C1 segment of cervical spinal cord (tissue), 14 donors: Measurements from ENCODE around the gene RGS9.
A peak's percentile ranks its signal among the peaks of the same experiment; 100 is the strongest.

ENCODE experiments used
- DNase-seq, 14 donors: peaks; one replicate each; lab custom pipeline; 2025; lab: John Stamatoyannopoulos, UW

The RGS9 gene

DNA sequence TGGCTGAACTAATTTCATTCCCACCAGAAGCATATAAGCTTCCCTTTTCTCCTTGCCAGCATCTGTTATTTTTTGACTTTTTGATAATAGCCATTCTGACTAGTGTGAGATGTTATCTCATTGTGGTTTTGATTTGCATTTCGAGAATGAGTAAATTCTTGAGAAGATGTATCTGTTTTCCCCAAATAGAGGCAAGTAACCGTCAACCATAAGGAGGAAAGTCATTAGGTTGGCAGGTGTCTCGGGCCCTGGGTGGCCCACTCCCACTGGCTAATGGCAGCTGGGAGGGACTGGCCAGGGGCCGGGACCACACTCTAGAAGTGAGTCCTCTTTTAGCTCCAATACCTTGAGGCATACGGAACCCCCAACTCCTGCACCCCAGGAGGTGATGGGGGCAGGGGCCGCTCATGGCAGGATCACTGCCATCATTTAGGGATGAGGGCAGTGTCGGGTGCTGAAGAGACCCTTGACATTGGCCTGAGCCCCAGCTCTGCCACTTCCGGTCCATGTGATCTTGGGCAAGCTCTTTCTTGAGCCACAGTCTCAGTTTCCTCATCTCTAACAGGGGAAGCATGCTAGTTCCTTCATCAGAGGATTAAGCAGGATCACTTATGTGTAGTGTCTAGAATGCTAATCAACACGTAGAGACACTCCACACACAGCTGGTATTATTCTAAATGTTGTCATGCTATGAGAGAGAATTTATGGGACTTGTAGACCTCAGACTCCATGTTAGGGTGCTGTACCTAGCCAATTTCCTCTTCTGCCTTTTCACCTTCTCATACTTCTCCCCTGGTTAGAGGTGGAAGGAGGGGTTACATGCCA is 44.3 kb downstream of the RGS9 start:
- no peak for DNase-seq

DNA sequence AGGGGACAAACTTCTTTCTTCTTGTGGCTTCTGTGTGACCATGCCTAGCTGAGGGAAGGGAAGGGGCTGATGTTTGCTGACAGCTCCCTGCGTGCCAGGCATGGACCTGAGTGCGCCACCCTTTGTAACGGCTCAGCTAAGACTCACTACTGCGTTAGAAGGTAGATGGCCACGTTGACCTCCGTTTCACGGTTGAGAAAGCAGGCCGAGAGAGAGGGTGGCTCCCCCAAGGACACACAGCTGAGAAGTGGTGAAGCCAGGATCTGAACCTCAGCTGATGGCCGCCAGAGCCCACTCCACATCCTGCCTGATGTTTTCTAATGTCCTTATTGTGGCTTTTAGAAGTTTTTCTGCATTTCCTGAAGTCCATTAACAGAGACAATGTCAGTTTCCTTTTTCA is 45.1 kb downstream of the RGS9 start:
- DNase-seq = no peak

DNA sequence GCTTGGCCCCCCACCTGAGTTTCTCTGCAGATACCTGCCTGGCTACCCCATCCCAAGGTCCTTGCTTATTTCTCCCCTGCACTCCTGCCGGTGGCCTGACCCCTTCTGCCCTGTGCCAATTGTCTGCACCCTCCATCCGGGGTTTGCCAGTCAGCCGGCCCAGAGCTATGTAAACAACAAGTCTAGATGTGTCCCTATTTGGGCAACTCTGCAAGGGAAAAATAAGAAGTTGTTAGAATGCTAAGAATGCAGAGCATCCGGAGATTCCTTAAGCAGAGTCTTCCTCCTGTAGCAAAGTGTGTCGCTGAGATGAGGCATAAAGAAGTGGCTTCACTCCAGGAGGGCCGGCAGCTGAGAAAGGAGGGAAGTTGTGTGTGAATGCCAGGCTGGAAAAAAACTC is 46.6 kb downstream of the RGS9 start:
- no peak for DNase-seq

DNA sequence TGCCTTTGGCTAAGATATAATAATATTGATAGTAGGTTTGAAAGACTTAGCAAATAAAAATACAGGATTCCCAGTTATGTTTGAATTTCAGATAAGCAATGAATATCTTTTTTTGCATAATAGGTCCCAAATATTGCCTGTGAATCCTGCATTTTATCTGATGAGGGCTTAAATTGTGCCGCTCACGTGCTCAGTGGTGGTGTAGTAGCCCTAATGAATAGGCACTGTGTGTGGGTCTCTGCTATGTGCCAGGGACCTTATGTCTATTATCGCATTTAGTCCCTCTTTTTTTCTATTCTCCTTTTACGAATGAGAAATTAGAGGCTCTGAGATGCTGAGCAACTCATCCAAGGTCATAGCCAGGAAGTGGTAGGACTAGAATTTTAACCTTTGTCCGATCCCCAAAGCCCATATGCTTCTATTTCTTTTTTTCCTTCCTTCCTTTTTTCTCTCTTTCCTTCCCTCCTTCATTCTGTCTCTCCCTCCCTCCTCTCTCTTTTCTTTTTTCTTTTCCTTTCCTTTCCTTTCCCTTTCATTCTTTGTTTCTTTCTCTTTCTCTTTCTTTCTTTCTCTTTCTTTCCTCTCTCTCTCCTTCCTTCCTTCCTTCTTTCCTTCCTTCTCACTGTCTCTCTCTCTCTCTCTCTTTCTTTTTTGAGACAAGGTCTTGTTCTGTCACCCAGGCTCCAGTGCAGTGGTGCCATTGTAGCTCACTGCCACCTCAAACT is 47.2 kb downstream of the RGS9 start:
- no peak for DNase-seq

DNA sequence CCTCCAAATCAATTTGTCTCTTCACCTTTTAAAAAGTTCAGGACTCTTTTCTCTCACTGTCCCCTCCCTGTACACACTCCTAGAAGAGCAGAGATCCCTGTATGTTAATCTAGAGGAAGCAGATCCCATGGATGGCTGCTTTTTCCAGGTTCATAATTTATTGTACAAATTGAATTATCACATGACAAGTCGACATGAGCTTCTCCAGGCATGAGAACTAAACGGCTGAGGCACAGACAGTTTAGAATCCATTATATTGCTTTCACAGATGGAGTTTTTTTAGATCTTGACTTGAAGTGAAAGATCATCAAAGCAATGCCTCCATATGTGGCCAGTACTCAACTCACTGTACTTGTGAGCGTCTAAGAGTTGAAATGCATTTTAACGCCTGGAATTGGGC is 47.9 kb downstream of the RGS9 start:
- DNase-seq = no peak

DNA sequence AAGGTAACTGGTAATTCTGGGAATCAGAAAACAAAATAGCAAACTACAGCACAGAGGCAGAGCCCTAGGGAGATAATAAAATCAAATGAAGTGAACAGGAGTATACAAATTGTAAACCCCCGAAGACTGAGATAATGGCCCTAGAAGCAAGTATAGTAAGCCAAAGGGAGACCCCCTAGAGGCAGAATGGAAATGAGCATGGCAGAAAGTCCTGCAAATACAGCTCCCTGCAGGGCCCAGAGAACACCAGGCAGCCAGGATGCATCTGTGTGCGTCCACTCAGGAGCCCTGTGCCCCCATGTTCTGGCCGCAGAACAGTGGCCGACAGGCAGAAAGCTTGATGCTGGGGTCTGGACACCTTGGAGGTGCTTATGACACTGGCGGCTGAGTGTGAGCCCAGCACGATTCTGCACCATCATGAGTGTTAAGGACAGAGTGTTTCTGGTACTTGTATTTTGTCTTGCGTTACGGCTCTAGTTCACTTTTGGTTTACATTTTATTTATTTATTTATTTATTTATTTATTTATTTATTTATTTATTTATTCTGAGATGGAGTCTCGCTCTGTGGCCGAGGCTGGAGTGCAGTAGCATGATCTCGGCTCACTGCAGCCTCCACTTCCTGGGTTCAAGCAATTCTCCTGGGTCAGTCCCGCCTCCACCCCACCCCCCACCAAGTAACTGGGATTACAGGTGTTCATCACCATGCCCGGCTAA is 48.7 kb downstream of the RGS9 start:
- DNase-seq = no peak

DNA sequence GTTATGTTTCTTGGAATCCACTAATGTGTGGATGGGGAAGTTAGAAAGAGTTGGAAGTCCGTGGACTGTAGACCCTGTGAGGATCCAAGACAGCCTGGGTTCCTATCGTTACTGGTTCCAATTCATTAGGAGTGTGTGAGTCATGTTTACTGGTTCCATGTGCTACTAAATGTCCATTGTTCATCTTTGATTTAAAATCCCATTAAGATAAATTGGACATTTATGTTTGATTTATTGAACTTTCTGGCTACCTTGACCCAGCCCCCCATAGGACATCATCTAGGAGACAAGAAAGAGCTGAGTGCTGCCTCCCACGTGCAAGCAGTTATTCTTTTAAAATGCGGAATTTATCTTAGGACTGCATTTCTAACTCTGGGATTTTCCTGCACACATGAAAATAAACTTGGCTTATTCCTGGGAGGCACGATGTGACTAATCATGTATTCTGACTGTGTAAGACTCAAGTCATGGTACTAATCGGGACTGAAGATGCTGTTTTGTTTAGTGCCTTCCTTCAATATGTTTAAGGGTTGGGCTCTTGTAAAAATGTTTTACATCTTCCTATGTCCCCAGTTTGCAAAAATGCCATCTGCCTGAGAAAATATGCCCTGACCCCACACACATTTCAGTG is 53.4 kb downstream of the RGS9 start:
- DNase-seq = no peak

DNA sequence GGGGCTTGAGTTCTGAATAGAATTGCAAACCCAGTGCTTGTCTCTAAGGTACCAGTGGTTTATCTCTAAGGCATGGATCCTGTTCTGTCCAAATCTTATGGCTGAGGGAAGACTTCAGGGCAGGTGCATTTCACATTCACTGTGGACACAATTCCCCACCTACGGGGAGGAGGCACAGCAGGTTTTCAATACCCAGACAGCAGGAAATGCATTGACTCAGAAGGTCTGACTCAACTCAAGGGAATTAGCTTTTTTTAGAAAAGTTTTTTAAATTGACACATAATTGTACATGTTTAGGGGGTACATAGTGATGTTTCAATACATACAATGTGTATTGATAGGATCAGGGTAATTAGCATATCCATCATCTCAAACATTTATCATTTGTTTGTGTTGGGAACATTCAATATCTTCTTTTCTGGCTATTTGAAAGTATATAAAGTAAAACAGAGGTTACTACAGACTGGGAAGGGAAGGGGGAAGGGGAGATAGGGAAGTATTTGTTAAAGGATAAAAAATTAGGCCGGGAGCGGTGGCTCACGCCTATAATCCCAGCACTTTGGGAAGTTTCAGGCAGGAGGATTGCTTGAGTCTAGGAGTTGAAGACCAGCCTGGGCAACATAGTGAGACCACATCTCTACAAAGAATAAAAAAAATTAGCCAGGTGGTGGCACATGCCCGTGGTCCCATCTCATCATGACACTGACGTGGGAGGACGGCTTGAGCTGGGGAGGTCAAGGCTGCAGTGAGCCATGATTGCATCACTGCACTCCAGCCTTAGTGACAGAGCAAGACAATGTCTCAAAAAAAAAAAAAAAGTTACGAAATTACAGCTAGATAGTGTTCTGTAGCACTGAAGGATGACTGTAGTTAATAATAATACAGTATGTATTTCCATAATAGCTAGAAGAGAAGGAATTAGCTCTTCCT is 54.9 kb downstream of the RGS9 start:
- no peak for DNase-seq

DNA sequence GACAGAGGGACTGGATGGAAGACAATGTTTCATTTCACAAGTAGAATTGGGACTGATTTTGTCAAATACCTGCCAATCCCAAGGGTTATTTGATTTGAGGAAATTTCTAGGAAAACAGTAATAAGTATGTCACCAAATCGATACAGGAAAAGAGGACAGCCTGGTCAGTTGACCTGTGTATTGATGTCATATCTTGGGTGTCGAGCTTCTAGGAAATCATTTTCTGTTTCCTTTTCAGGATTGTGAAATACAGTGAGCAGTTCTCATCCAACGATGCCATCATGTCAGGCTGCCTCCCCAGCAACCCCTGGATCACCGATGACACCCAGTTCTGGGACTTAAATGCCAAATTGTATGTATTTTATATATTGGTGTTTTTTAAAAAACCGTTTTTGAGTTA is 56.1 kb downstream of the RGS9 start:
- DNase-seq = no peak

DNA sequence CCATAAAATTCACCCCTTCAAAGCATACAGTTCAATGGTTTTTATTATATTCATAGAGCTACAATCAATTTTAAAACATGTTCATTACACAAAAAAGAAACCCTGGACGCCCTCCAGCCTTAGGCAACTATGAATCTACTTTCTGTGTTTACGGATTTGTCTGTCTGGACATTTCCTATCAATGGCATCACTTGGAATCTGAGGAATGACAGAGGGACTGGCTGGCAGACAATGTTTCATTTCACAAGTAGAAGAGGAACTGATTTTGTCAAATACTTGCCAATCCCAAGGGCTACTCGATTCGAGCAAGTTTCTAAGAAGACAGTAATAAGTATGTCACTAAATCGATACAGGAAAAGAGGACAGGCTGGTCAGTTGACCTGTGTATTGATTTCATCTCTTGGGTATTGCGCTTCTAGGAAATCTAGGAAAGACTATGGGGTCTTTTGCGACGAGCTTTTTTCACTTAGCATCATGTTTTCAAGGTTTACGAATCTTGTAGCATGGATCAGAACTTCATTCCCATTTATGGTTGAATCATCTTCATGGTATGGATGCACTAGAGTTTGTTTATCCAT is 56.6 kb downstream of the RGS9 start:
- no peak for DNase-seq

DNA sequence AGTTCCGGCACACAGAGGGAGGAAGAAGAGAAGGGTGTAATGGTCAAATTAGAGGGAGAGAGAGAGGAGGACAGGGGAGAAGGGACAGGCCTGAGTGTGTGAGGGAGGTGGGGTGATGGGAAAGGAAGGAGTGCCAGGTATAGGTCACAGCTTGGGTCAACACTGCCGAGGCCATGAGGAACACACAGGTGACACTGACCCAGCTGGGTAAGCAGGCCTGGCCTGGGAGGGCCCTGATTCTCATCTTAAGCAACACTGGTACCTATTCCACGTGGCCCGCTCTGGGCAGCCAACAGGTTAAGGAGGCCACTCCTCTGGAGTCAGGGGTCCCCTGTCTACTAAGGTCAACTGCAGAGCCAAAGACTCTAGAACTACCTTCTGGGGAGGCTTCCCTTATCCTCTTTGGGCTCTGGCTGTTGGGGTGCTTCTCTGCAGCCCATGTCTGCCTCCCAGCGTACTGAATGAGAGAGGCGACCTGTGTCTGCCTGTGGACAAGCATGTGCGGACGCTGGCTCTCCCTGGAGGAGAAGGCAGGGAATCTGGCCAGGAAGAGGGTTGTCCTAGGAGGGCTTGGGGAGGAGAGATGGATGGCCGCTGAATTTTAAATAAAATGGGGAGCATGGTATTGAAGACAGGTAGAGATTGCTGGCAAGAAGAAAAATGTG is 57.6 kb downstream of the RGS9 start:
- DNase-seq = no peak

DNA sequence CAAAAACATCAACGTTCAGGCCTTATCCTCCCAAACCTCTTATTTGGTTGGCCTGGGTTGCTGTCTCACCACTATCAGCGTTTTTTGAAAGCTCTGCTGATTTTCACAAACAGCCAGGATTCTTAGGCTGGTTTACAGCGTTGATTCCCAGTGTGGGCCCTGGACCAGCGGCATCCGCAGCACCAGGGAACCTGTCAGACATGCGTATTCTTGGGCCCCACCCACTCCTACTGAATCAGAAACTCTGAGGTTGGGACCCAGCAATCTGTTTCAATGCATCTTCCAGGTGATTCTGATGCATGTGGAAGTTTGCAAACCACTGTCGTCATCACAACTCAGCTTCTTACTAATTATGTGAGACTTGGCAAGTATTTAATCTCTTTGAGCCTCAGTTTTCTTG is 58.5 kb downstream of the RGS9 start:
- DNase-seq = no peak

DNA sequence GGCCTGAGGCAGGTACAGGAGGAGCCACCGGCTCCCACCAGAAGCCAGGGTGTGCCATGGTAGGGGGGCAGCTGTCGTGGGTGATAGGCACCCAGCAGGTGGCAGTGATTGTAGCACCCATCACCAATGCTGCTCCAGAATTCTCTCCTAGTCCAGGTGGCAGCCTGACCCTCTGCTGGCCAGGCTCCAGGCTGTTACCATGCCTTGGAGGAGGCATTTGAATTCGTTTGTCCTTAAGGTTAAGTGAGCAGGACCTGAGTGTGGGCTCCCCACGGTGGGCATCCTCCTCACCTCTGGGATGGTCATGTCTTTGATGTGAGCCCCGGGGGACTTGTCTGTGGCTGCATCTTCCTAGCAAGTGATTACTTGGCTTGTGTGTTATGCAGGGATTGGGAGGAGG is 59.4 kb downstream of the RGS9 start:
- no peak for DNase-seq

DNA sequence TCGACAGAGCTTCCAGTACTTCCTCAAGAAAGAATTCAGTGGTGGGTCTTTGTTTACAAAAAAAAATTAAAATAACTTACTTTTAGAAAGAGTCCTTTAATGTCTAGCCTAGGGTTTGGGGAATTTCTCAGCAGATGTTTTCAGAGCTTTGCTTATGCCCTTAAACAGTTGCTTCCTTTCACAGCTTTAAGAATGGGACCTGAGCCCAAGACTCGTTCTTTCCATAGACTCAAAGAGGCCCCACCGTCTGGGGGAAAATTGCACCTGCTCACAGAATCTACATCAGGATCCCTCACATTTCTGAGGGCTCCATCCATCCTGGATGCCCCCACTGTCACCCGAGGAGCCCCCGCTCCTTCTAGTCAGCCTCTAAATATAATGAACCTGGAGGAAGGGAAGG is 60.0 kb downstream of the RGS9 start:
- DNase-seq = no peak

DNA sequence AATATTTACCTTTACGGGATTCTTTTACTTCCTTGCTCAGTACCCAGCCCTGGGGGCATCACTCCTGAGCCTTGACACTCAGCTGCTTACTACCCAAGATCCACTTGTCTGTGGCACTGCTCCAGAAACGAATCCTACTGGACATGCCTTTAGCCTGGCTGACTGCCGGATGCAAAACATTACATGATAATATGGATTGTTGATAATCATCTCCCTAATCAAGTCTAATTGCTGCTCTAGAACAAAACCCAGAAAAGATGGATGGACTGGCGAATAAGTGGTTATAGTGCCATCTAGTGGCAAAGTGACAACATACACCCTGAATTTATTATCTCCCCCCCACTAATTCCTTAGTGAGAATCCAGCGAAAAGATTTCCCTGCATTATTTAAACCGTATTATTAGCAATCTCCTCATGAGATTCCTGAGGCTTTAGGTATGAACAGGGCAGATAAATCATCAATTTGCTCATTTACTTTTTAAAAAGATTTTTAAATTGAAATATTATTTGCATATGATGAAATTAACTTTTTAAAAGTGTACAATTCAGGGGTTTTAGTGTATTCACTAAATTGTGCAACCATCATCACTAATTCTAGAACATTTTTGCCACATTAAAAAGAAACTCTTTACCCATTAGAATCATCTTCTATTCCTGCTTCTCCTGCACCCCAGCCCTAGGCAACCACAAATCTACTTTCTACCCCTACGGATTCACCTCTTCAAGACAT is 61.6 kb downstream of the RGS9 start:
- peak in 5 of 14 donors; percentile 9 to 45 (median 19) for DNase-seq

DNA sequence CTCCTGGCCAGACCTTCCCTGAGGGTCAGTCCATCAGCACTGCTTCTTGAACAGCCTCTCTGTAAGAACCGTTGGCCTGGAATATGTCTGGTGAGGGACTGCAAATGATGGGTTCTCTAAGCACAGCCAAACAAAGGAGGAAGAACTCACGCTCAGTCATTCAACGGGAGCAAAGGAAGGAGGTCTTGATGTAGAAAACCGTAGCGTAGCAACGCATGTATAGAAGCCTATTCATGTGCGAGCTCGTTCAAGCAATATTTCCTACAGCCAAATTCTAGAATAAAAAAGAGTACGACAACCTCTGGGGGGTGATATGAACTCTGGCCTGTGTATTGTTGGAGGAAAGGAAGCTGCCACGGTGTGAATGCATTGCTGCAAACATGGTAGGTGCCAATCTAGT is 64.2 kb downstream of the RGS9 start:
- DNase-seq = no peak

DNA sequence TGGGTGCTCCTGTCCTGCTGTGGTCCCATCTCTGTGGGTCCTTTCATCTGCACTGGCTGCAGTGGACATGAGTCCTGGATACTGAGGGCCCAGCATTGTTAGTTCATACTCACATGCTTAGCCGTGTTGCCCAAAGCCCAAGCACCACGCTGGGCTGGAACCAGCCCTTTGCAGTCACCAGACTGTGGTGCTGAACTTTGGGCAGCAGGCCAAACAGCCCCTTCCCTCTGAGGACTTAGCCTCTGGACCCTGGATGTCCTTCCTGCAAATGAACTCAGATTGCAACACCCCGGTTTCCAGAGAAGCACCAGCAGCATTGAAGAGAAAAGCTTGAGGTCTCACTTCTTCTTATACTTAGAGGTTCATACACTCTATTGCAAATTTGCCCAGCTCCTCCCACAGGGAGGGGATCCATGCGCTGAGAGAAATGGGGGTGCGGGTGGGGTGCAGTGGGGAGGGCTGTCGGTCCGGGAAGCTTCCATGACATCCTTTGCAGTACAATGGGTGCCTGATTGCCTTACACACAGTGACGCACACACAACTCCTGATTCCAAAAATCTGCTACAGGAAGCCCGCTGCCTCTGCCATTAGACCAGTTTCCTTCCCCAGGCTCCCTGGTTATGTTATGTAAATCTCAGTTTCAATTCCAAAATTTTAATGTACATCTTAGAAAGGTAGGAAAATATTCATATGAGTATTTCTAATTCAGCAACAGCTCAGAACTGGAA is 65.8 kb downstream of the RGS9 start:
- peak in 1 of 14 donors; percentile 11 for DNase-seq

DNA sequence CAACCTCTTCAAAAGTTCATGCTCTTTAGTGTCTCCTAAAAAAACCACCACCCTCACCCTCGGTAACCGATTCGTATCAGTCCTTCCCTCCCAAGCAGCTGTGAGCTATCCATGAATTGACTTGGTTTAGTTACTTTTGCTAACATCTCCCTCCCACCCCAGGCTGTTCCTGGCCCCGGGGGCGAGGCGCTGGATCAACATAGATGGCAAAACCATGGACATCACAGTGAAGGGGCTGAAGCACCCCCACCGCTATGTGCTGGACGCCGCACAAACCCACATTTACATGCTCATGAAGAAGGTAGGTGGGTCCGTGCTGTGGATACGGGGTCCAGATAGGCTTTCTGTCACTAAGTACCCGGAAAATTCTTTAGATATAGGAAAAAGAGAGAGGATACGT is 66.8 kb downstream of the RGS9 start:
- DNase-seq = no peak

DNA sequence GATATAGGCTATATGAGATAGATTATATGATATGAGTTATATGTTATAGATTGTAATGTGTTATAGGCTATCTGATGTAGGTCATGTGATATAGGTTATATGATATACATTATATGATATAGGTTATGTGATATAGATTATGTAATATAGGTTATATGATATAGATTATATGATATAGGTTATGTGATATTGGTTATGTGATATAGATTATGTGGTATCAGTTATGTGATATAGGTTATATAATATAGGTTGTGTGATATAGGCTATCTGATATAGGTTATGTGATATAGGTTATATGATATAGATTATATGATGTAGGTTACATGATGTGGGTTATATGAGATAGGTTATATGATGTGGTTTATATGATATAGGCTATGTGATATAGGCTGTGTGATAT is 68.5 kb downstream of the RGS9 start:
- DNase-seq = no peak
